T-helper 1 cell (primary cell): ENCODE data around the gene CALHM3.
A peak's percentile ranks its signal among the peaks of the same experiment; 100 is the strongest.

Experiments used
- DNase-seq, 5 donors: peaks; one replicate each; pipeline ENCODE4 v3.0.0-alpha.2; 2012 to 2020

The CALHM3 gene

DNA sequence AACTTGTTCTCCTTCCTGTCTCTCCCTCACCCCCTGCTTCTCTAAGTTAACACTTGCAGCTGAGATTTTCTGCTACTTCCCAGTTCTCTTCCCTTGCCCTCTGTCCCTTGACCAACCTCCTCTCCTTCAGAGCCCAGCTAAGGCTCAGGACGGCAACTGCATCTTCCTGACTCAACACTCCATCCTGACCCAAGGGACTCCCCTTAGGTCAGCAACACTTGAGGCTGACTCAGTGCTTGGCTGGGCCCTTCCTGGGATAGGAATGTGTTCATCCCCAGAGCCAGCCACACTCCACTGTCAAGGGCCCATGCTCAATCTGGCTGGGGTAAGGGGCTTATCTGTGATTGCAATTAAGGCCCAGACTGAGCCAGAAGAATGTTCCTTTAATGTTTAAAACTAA, 30.3 kb downstream of the CALHM3 start:
- DNase-seq = no peak

DNA sequence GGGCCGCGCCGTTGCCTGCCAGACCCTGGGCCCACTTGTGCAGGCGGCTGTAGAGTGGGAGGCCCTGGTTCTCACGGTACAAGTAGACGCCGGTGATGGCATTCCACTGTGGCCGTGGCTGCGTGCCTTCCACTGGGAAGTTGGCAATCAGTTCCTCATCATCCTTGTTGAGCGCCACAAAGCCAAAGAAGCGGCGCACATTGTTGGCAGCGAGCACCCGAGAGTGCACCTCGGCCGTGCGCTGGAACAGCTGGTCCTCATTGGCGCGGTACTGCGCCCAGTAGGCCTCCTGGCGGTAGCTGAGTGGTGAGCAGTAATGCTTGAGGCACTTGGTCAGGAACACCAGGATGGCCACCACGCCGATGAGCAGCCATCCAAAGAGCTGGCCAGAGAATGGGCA, 31.9 kb downstream of the CALHM3 start:
- no peak for DNase-seq

DNA sequence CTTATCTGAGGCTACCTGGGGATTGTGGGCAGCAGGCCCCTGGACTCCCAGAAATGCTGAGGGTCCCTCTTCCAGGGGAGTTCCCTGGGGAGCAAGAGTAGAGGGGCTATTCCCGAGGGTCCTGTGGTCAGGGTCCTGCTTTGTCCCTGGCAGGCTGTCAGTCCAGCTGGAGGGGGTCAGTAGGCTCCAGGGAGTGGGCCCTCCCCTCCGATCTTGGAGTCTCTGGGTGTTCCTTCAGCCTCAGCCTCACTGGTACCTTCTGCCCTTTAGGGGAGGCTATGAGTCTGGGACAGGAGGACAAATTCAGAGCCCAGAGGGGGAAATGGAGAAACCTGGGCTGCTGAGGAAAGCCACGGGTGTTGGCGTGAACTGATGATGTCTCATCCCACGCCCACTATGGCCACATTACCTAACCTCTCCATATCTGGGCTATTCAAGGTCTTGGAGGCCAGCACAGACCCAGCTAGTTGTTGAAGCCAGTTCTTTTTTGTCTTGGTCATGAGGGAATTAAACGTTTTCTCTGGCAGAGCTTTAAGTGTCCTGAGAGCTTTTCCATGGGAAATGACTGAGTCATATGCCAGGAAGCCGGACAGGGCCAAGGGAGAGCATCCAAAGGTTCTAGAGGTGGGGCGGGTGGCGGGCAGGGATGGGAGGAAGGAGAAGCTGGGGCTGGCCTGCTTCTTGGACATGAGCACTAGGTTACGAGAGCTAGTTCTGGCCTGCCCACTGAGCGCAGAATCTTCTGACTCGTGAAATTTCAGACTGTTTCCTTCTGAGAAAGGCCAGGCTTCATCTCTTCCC, 33.1 kb downstream of the CALHM3 start:
- DNase-seq = no peak

DNA sequence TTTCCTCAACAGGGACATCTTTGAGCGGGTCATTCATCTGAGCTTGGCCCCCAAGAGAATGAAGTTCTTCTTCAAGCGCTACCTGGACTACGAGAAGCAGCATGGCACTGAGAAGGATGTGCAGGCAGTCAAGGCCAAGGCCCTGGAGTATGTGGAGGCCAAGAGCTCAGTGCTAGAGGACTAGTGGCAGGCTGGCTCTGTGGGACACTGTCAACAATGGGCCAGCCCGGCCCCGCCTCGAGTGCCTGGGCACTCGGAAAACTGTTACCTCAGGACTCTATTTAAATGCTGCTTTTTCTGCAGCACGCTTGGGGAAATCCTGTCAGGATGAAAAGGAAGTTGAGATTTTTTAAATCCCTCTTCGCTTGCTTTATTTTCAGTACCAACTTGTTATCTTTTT, 33.7 kb downstream of the CALHM3 start:
- DNase-seq = no peak

DNA sequence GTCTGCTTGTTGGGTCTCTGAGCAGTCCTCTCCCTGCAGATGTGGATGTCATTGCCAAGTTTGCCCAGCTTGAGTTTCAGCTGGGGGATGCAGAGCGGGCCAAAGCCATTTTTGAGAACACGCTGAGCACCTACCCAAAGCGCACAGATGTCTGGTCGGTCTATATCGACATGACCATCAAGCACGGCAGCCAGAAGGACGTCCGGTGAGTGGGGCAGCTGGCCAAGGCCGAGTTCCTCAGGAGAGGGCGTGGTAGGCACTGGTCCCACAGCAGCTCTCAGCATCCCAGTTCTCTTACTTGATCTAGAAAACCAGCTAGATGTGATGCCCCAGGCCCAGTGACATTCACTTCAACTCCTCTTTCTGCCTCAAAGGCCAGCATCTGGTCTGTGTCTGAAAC, 34.6 kb downstream of the CALHM3 start:
- no peak for DNase-seq

DNA sequence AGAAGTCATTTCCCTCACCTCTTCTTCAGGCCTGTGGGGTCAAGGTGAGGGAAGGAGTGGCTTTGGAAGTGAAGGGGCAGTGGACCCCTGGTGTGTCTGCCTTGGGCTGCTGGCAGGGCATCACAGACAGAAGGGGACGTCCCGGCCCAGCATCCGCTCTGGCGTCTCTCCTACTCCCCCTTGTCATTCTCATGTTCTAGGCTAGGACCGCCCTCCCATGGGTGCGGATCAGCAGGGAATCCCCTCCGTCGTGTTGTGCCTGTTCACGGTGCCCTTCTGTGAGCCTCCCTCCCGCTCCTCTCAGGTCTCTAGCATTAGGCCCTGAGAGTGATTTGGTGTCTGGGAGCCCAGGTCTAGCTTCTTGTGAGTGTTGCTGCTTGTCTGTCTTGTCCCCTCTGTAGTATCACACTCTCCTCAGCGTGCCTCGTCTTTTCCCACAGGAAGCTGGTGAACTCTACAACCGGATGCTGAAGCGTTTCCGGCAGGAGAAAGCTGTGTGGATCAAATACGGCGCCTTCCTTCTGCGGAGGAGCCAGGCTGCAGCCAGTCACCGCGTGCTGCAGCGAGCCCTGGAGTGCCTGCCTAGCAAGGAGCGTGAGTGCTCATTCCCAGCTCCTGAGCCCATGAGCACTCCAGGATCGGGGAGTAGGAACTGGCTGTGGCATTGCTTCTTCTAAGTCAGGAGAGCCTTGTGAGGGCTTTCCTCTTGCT, 35.4 kb downstream of the CALHM3 start:
- DNase-seq = no peak

DNA sequence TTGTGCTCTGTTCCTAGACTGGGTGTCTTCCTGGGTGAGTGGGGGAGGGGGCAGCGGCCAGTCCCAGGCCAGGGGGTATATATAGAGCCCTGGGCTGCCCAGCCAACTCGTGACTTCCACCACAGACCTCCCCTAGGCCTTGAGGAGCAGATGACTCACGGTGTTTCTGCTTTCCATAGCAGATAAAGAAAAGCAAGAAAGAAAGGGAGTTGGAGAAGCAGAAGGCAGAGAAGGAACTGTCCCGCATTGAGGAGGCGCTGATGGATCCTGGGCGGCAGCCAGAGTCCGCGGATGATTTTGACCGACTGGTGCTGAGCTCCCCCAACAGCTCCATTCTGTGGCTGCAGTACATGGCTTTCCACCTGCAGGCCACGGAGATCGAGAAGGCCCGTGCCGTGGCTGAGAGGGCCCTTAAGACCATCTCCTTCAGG, 37.0 kb downstream of the CALHM3 start:
- no peak for DNase-seq

DNA sequence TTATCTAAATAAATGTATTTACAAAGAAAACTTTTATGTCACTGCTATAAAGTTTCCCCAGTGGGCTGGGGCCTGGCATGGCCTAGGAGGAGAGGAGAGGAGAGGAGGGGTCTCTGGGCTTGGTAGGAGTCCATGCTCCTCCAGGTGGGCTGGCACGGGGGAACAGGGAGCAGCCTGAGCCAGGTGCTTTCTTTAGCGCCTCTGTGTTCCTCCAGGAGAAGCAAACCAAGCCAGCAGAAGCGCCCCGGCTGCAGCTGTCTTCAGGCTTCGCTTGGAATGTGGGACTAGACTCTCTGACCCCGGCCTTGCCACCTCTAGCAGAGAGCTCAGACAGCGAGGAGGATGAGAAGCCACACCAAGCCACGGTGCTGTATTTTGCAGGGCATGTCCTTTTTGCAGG, 37.4 kb downstream of the CALHM3 start:
- DNase-seq = no peak

DNA sequence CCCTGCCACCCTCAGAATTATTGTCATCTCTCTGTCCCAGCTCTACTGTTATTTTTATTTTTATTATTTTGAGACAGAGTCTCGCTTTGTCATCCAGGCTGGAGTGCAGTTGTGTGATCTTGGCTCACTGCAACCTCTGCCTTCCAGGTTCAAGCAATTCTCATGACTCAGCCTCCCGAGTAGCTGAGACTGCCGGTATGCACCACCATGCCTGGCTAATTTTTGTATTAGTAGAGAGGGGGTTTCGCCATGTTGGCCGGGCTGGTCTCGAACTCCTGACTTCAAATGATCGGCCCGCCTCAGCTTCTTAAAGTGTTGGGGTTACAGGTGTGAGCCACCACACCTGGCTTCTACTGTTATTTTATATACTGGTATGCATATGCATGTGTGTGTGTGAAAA, 37.8 kb downstream of the CALHM3 start:
- no peak for DNase-seq

DNA sequence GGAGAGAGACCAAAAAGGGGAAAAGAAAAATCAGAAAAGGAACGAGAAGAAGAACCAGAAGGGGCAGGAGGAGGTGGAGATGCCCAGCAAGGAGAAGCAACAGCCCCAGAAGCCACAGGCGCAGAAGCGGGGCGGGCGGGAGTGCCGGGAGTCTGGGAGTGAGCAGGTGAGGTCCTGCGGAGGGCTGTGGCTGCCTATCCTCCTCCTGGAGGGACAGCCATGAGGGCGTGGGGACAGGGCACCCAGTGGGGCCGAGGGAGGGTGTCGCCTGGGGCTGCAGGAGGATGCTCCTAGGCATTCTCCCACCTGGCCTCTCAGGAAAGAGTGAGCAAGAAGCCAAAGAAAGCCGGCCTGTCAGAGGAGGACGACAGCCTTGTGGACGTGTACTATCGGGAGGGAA, 38.6 kb downstream of the CALHM3 start:
- no peak for DNase-seq

DNA sequence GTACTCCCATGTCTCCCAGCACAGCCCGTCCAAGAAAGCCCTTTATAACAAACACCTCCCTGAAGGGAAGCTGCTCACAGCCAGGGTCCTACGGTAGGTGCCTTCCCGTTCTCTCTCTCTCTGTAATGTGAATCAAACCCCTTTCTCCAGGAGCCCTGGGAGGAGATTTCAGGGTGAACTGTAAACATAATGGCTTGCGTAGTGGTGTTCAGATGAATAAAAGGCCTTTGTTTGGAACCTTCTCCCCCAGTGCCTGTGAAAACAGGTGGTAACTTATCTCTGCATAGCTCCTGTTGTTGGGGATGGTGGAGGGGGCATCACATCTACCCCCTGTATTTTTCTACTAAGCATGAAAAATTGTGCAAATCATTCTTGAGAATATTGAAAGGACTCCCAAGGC, 39.3 kb downstream of the CALHM3 start:
- no peak for DNase-seq

DNA sequence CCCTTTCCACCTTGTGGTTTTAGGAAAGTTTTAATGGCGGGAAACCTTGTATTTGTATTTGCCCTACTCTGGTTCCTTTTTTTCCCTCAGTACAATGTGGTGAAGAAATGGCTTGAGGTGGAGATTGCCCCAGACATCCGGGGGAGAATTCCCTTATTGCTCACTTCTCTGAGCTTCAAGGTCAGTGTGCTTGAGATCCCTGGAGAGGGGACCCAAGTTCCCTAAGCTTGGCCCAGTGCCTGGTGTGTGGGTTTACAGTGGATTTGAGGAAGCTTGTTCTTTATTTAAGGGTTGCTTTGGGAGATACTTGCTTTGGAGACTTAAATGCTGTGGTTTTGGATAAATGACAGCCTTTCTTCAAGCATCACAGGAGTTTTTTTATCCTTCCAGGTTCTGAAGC, 45.2 kb downstream of the CALHM3 start:
- no peak for DNase-seq

DNA sequence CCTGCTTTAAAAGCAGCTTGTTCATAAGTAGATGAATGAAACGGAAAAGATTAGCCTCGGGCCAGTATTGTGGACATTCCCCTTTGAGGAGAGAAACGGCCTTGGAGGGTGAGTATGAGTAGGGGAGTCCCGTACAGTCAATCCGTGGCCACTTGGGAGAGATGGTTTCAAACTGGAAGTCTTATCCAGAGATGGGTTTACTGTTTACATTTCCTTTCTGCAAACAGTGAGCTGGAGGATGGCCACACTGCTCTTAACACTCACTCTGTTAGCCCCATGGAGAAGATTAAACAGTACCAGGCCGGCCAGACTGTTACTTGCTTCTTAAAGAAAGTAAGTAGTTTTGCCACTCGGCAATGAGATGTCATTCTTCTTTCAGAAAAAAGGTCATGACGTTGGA, 47.1 kb downstream of the CALHM3 start:
- no peak for DNase-seq

DNA sequence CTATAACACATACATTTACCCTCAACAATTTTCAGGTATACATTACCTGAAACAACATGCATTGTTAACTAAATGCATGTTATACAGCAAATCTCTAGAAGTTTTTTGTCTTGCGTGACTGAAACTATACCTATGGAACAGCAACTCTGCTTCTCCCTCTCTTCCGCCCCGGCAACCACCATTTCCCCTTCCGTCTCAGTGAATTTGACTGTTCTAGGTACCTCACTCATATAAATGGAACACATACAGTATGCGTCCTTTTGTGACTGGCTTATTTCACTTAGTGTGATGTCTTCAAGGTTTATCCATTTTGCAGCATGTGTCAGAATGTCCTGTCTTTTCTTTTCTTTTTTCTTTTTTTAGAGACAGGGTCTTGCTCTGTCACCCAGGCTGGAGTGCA, 49.4 kb downstream of the CALHM3 start:
- peak in 1 of 5 donors; percentile 63 for DNase-seq

DNA sequence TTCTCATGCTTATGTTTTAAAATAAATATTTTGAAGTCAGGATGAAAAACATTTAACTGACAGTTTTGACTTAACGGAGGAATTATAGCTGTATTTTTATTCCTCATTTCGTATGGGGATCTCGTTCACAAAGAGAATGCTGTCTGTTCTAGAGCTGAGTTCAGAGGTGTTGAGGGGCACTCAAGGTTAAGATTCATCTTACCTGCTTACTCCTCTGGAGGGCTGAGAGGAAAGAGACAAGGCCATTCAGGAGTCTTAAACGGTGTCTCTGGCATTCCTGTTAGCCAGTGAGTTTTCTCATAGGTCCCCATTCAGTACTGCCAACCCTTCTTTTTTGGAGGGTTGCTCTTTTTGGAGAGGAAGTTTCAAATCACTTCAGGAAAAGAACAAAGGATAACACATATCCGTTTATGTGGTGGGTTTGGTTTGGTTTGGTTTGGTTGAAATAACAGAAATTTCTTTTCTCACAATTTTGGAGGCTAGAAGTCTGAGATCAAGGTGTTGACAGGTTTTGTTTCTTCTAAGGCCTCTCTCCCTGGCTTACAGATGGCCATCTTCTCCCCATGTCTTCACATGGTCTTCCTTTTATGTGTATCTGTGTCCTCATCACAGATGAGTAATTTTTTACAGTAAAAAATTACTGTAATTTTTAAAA, 49.9 kb downstream of the CALHM3 start:
- peak in 1 of 5 donors; percentile 24 for DNase-seq

DNA sequence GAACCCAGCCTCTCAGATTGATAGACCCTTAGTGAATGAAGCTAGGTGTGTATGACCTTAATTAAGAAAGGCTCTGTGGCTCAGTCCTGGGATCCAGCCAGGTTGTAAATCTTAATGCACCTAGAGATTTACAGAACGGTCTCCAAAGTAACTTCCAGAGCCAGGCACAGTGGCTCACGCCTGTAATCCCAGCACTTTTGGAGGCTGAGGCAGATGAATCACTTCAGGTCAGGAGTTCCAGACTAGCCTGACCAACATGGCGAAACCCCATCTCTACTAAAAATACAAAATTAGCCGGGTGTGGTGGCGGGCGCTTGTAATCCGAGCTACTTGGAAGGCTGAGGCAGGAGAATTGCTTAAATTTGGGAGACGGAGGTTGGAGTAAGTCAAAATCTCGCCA, 51.2 kb downstream of the CALHM3 start:
- no peak for DNase-seq

DNA sequence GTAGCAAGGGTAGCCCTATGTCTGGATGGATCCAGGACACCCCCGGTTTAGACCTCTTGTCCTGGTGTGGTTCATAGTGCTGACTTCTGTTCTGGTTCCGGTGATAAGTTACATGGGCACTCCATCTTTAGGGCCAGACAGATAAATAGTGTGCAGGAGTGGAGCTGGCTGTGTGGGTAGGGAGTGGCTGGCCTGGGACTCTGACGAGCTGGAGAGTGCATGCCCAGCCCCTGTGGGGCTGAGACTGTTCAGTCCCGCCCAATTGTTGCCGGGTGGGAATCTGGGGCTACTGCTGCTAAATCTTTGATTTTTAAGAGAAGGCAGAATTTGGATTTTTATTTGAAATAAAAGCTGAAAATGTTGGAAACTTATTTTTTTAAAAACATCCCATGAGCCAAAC, 55.3 kb downstream of the CALHM3 start:
- DNase-seq = no peak
